ENCODE data around the gene RPS6KB1.

- no peak for TF ChIP-seq EZH2 (IDR thresholded peaks at IDR 0.05; ENCODE audit: borderline replicate concordance, low read depth, low read length, severe bottlenecking)
- TF ChIP-seq CTCF (IDR thresholded peaks at IDR 0.05; ENCODE audit: borderline replicate concordance, extremely low read depth, low read length, poor library complexity, severe bottlenecking), result no peak
Measured at GRCh38 chr17:59872351-59872750, 20.6 kb upstream of the RPS6KB1 start.
